ENCODE data around the gene ST3GAL3. TPM values are rescaled to one million over a fixed set of nuclear protein-coding genes. Genes with fewer than 3 reads are reported as not detected.

Gene ST3GAL3
- total RNA-seq, 1 donor from 2014 or later: 11.4 TPM

- DNase-seq (ENCODE audit: low read depth) (no peak), FAIRE-seq (no peak)
- Histone ChIP-seq H3K27me3 (ENCODE audit: insufficient read depth, low read length) (peaks cover 2% of the 10 kb centered on the region), H3K4me3 (ENCODE audit: insufficient read depth, low read depth, low read length) (peak overlapping the region; percentile 32), H3K4me2 (ENCODE audit: low read length) (peak overlapping the region; percentile 82), H3K27ac (ENCODE audit: low read depth, low read length) (no peak overlapping the region), H3K9ac (ENCODE audit: low read length) (no peak overlapping the region), H4K20me1 (ENCODE audit: insufficient read depth, low read length) (peaks cover 16% of the 10 kb centered on the region), H3K4me1 (ENCODE audit: insufficient read depth, low read length) (peaks cover 20% of the 10 kb centered on the region), H2AFZ (ENCODE audit: low read depth, low read length) (peak overlapping the region; percentile 31), H3K36me3 (ENCODE audit: insufficient read depth, low read length) (no peaks in the 10 kb centered on the region), H3K79me2 (ENCODE audit: insufficient read depth, low read length) (no peaks in the 10 kb centered on the region), H3K9me3 (ENCODE audit: insufficient read depth, low read depth, low read length) (no peaks in the 10 kb centered on the region)
- H3K36me3 Mint-ChIP-seq (ENCODE audit: low read depth, unreplicated experiment): peaks cover 9% of the 10 kb centered on the region
- H3K9me3 Mint-ChIP-seq (ENCODE audit: unreplicated experiment): no peaks in the 10 kb centered on the region
- peaks cover 12% of the 10 kb centered on the region for H3K4me1 Mint-ChIP-seq (ENCODE audit: low read depth, unreplicated experiment)
- H3K27me3 Mint-ChIP-seq (ENCODE audit: low read depth, unreplicated experiment): peaks cover 16% of the 10 kb centered on the region
- H3K4me3 Mint-ChIP-seq (ENCODE audit: unreplicated experiment): peak overlapping the region; percentile 50
- no peak overlapping the region for H3K27ac Mint-ChIP-seq (ENCODE audit: unreplicated experiment)
- no peak for TF ChIP-seq EZH2 (IDR thresholded peaks at IDR 0.05; ENCODE audit: insufficient read depth, low read length)
- TF ChIP-seq CTCF (IDR thresholded peaks at IDR 0.05; ENCODE audit: insufficient read depth, low read depth, low read length): no peak
These were observed 229.3 kb downstream of the ST3GAL3 start for GRCh38 chr1:43936431-43937151.

- Mint-ChIP-seq H3K4me3 (ENCODE audit: unreplicated experiment) (no peak overlapping the region), H3K27ac (ENCODE audit: unreplicated experiment) (no peak overlapping the region), H3K9me3 (ENCODE audit: unreplicated experiment) (no peaks in the 10 kb centered on the region), H3K27me3 (ENCODE audit: low read depth, unreplicated experiment) (peaks cover 16% of the 10 kb centered on the region), H3K4me1 (ENCODE audit: low read depth, unreplicated experiment) (peaks cover 12% of the 10 kb centered on the region), H3K36me3 (ENCODE audit: low read depth, unreplicated experiment) (peaks cover 9% of the 10 kb centered on the region)
- Histone ChIP-seq H3K9me3 (ENCODE audit: insufficient read depth, low read depth, low read length) (no peaks in the 10 kb centered on the region), H3K36me3 (ENCODE audit: insufficient read depth, low read length) (no peaks in the 10 kb centered on the region), H3K79me2 (ENCODE audit: insufficient read depth, low read length) (no peaks in the 10 kb centered on the region), H3K4me2 (ENCODE audit: low read length) (no peak overlapping the region), H3K4me1 (ENCODE audit: insufficient read depth, low read length) (peaks cover 18% of the 10 kb centered on the region), H3K4me3 (ENCODE audit: insufficient read depth, low read depth, low read length) (no peak overlapping the region), H3K27me3 (ENCODE audit: insufficient read depth, low read length) (peaks cover 2% of the 10 kb centered on the region), H2AFZ (ENCODE audit: low read depth, low read length) (no peak overlapping the region), H4K20me1 (ENCODE audit: insufficient read depth, low read length) (peaks cover 16% of the 10 kb centered on the region), H3K9ac (ENCODE audit: low read length) (no peak overlapping the region), H3K27ac (ENCODE audit: low read depth, low read length) (no peak overlapping the region)
- DNase-seq (ENCODE audit: low read depth) (no peak), FAIRE-seq (no peak)
- TF ChIP-seq CTCF (IDR thresholded peaks at IDR 0.05; ENCODE audit: insufficient read depth, low read depth, low read length) (no peak), EZH2 (IDR thresholded peaks at IDR 0.05; ENCODE audit: insufficient read depth, low read length) (no peak)
These were observed 230.0 kb downstream of the ST3GAL3 start for GRCh38 chr1:43937179-43937865.

- Histone ChIP-seq H3K27me3 (ENCODE audit: insufficient read depth, low read length) (peaks cover 2% of the 10 kb centered on the region), H3K4me1 (ENCODE audit: insufficient read depth, low read length) (peaks cover 7% of the 10 kb centered on the region), H3K27ac (ENCODE audit: low read depth, low read length) (no peak overlapping the region), H4K20me1 (ENCODE audit: insufficient read depth, low read length) (peaks cover 16% of the 10 kb centered on the region), H3K9me3 (ENCODE audit: insufficient read depth, low read depth, low read length) (no peaks in the 10 kb centered on the region), H2AFZ (ENCODE audit: low read depth, low read length) (no peak overlapping the region), H3K9ac (ENCODE audit: low read length) (no peak overlapping the region), H3K4me3 (ENCODE audit: insufficient read depth, low read depth, low read length) (no peak overlapping the region), H3K36me3 (ENCODE audit: insufficient read depth, low read length) (no peaks in the 10 kb centered on the region), H3K4me2 (ENCODE audit: low read length) (no peak overlapping the region), H3K79me2 (ENCODE audit: insufficient read depth, low read length) (no peaks in the 10 kb centered on the region)
- Mint-ChIP-seq H3K27me3 (ENCODE audit: low read depth, unreplicated experiment) (peaks cover 16% of the 10 kb centered on the region), H3K36me3 (ENCODE audit: low read depth, unreplicated experiment) (peaks cover 9% of the 10 kb centered on the region), H3K9me3 (ENCODE audit: unreplicated experiment) (no peaks in the 10 kb centered on the region), H3K27ac (ENCODE audit: unreplicated experiment) (no peak overlapping the region), H3K4me1 (ENCODE audit: low read depth, unreplicated experiment) (peaks cover 6% of the 10 kb centered on the region), H3K4me3 (ENCODE audit: unreplicated experiment) (no peak overlapping the region)
- no peak for TF ChIP-seq EZH2 (IDR thresholded peaks at IDR 0.05; ENCODE audit: insufficient read depth, low read length)
- TF ChIP-seq CTCF (IDR thresholded peaks at IDR 0.05; ENCODE audit: insufficient read depth, low read depth, low read length): no peak
- FAIRE-seq (no peak), DNase-seq (ENCODE audit: low read depth) (no peak)
These were observed 231.0 kb downstream of the ST3GAL3 start for GRCh38 chr1:43938383-43938782.

All from astrocyte (in vitro differentiated cells and primary cell).